SU-DHL-6 (cell line): ENCODE measurements around the gene FOXD3.

Source experiments
- H2AFZ ChIP-seq: fragments of 200-600 bp; sonication (generic); 2 replicates; pipeline ENCODE4 v1.6.1; 2014; ENCODE audit warnings: low read depth, mild to moderate bottlenecking, moderate library complexity, mixed read lengths, antibody characterized with exemption, low read length; ENCODE audit not compliant: severe bottlenecking
- H3F3A ChIP-seq: fragments of 200-600 bp; shearing (Covaris generic); 2 replicates; pipeline ENCODE4 v1.6.0; 2016; ENCODE audit warnings: antibody characterized with exemption, mild to moderate bottlenecking; ENCODE audit not compliant: insufficient read depth
- H3K27ac ChIP-seq: fragments of 200-600 bp; sonication (generic); 2 replicates; pipeline ENCODE4 v1.5.1; 2016; ENCODE audit warnings: low read depth, mild to moderate bottlenecking, low read length, moderate library complexity, mixed read lengths
- H3K27me3 ChIP-seq: fragments of 200-600 bp; sonication (generic), shearing (Covaris generic); 2 replicates; pipeline ENCODE4 v1.6.0; 2014; ENCODE audit warnings: mild to moderate bottlenecking, low read length
- H3K36me3 ChIP-seq: fragments of 200-600 bp; sonication (generic); 2 replicates; pipeline ENCODE4 v1.6.1; 2014; ENCODE audit warnings: mild to moderate bottlenecking, low read length, mixed read lengths
- H3K4me2 ChIP-seq: fragments of 300-600, 200-600 bp; shearing (Covaris generic), sonication (generic); 2 replicates; pipeline ENCODE4 v1.6.0; 2014; ENCODE audit warnings: low read length, low read depth, mild to moderate bottlenecking; ENCODE audit not compliant: poor library complexity, severe bottlenecking
- H3K4me3 ChIP-seq: fragments of 200-600 bp; sonication (generic); 2 replicates; pipeline ENCODE4 v1.5.1; 2014; ENCODE audit warnings: antibody characterized with exemption, low read length, mild to moderate bottlenecking, mixed read lengths; ENCODE audit not compliant: insufficient read depth, poor library complexity, severe bottlenecking
- H3K79me2 ChIP-seq: fragments of 200-600 bp; sonication (generic); 2 replicates; pipeline ENCODE4 v1.6.1; 2014; ENCODE audit warnings: mild to moderate bottlenecking, low read length, moderate library complexity; ENCODE audit not compliant: insufficient read depth
- H3K9ac ChIP-seq: fragments of 200-600 bp; sonication (generic); 2 replicates; pipeline ENCODE4 v1.7.0; 2014; ENCODE audit warnings: mild to moderate bottlenecking, low read length
- H3K9me2 ChIP-seq: fragments of 200-600 bp; sonication (generic); replicated peaks from 2 replicates; pipeline ENCODE4 v1.6.1; 2014; ENCODE audit warnings: low read length; ENCODE audit not compliant: insufficient read depth
- H3K9me3 ChIP-seq: fragments of 200-600 bp; sonication (generic); 2 replicates; pipeline ENCODE4 v1.6.1; 2014; ENCODE audit warnings: low read length, mixed read lengths; ENCODE audit not compliant: insufficient read depth
- H4K20me1 ChIP-seq: fragments of 200-600 bp; sonication (generic); 2 replicates; pipeline ENCODE4 v1.6.1; 2014; ENCODE audit warnings: low read depth, mild to moderate bottlenecking, antibody characterized with exemption, low read length, moderate library complexity, mixed read lengths
- EZH2phosphoT487 ChIP-seq: fragments of 200-600 bp; sonication (generic), shearing (Covaris generic); conservative IDR thresholded peaks from 2 replicates; pipeline ENCODE4 v1.6.1; 2018; ENCODE audit warnings: mild to moderate bottlenecking, antibody characterized with exemption, low read length, moderate library complexity, mixed read lengths
- TF ChIP-seq, protein P1 (sequence below): fragments of 200-600 bp; sonication (generic); IDR thresholded peaks from one replicate; pipeline ENCODE4 v1.5.1; 2017; ENCODE audit warnings: antibody characterized with exemption, mild to moderate bottlenecking, low read length, moderate library complexity; ENCODE audit not compliant: insufficient read depth, poor library complexity, severe bottlenecking

The FOXD3 gene

DNA sequence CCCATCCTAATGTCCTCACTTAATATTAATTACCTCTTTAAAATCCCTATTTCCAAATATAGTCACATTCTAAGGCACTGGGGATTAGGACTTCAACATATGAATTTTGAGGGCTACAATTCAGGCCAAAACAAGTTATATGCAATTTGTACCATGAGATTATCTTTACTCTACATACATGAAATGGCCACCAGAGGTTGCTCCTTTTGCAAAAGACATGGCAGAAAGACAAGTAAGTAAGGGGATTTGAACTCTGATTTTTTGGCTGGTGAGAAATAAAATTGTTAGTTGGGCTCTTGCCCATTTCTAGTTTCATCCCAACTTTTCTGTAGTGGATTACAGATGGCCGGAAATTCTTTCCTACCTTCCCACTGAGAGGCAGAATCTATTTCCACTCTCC lies 40.2 kb downstream of the FOXD3 start:
- no peak for TF ChIP-seq EZH2phosphoT487
- TF ChIP-seq, protein P1, sequence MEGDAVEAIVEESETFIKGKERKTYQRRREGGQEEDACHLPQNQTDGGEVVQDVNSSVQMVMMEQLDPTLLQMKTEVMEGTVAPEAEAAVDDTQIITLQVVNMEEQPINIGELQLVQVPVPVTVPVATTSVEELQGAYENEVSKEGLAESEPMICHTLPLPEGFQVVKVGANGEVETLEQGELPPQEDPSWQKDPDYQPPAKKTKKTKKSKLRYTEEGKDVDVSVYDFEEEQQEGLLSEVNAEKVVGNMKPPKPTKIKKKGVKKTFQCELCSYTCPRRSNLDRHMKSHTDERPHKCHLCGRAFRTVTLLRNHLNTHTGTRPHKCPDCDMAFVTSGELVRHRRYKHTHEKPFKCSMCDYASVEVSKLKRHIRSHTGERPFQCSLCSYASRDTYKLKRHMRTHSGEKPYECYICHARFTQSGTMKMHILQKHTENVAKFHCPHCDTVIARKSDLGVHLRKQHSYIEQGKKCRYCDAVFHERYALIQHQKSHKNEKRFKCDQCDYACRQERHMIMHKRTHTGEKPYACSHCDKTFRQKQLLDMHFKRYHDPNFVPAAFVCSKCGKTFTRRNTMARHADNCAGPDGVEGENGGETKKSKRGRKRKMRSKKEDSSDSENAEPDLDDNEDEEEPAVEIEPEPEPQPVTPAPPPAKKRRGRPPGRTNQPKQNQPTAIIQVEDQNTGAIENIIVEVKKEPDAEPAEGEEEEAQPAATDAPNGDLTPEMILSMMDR: peak; percentile 10
- H4K20me1 ChIP-seq: no peaks in the 10 kb centered on the region
- no peaks in the 10 kb centered on the region for H3K27me3 ChIP-seq

DNA sequence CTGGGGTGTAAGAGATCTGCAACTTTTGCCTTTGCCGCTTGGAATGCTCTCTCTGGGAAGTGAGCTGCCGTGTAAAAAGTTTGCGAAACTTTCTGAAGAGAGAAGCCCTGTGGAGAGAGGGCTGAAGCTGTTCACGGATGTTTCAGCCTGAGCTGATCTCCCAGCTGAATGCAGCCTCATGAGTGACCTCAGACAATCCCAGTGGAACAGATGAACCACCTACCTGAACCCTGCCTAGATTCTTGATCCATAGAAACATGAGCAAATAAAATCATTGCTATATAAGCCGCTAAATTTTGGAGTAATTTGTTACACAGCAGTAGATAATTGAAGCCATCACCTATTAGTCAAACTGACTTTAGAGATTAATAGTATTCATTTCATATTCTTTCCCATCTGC lies 40.6 kb downstream of the FOXD3 start:
- no peaks in the 10 kb centered on the region for H3K9me3 ChIP-seq
- peaks cover 2% of the 10 kb centered on the region for H3K79me2 ChIP-seq
- H3K36me3 ChIP-seq: no peaks in the 10 kb centered on the region
- no peak overlapping the region for H3K27ac ChIP-seq
- no peaks in the 10 kb centered on the region for H3K9me2 ChIP-seq
- no peaks in the 10 kb centered on the region for H4K20me1 ChIP-seq
- H3K9ac ChIP-seq: no peak overlapping the region
- H3K4me2 ChIP-seq: no peak overlapping the region
- TF ChIP-seq, protein P1: no peak
- TF ChIP-seq EZH2phosphoT487: no peak
- H3K4me3 ChIP-seq: no peak overlapping the region
- H3F3A ChIP-seq: no peaks in the 10 kb centered on the region
- no peak overlapping the region for H2AFZ ChIP-seq
- H3K27me3 ChIP-seq: no peaks in the 10 kb centered on the region

More for the DNA sequence above, 40.2 kb downstream of the FOXD3 start:
- no peaks in the 10 kb centered on the region for H3K36me3 ChIP-seq
- H3K9ac ChIP-seq: no peak overlapping the region
- H3K9me3 ChIP-seq: no peaks in the 10 kb centered on the region
- H3F3A ChIP-seq: no peaks in the 10 kb centered on the region
- no peaks in the 10 kb centered on the region for H3K79me2 ChIP-seq
- no peak overlapping the region for H2AFZ ChIP-seq
- no peak overlapping the region for H3K4me3 ChIP-seq
- H3K9me2 ChIP-seq: no peaks in the 10 kb centered on the region
- no peak overlapping the region for H3K27ac ChIP-seq
- no peak overlapping the region for H3K4me2 ChIP-seq

DNA sequence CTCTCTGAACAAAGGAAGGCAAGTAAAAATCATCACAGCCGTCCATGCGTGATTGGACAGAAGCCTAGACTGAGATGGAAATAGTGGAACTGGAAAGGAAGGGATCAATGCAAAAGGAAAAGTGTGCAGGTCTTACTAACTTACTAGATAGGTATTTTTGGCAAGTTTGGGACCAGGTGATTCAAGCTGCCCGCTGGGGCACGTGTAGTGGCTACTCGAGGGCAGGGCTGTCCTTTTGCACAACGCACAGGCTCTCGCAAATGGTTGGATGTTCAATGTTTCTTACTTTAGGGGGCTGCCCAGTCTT lies 44.5 kb downstream of the FOXD3 start:
- Histone ChIP-seq H3F3A (peaks cover 11% of the 10 kb centered on the region; the same call in 1 of the 2 replicates), H3K9me2 (no peaks in the 10 kb centered on the region), H3K79me2 (peaks cover 16% of the 10 kb centered on the region), H3K36me3 (peaks cover 5% of the 10 kb centered on the region), H3K9ac (peak overlapping the region; percentile 92), H3K27ac (no peak overlapping the region), H3K27me3 (no peaks in the 10 kb centered on the region), H2AFZ (peak overlapping the region; percentile 98), H3K9me3 (no peaks in the 10 kb centered on the region), H3K4me3 (peak overlapping the region; percentile 85), H4K20me1 (no peaks in the 10 kb centered on the region), H3K4me2 (peak overlapping the region; percentile 85)
- TF ChIP-seq EZH2phosphoT487: no peak
- TF ChIP-seq, protein P1: no peak
